SK-N-MC (cell line): ENCODE measurements around the gene PEX10.

ENCODE experiments used
- DNase-seq: peaks from one replicate; pipeline ENCODE4 v3.0.0-alpha.2; 2011; ENCODE audit warnings: low read depth, low spot score
- H3K27ac ChIP-seq: fragments of 200-600 bp; sonication (generic); 2 replicates; pipeline ENCODE4 v1.5.1; 2016; ENCODE audit warnings: mixed run types
- H3K36me3 ChIP-seq: fragments of 200-600 bp; sonication (generic); 2 replicates; pipeline ENCODE4 v1.6.1; 2017; ENCODE audit warnings: antibody characterized with exemption, low read length, mixed read lengths; ENCODE audit not compliant: insufficient read depth
- H3K4me3 ChIP-seq: fragments of 200-600 bp; sonication (generic); 2 replicates; pipeline ENCODE4 v1.5.1; 2016
- H3K9ac ChIP-seq: fragments of 200-600 bp; sonication (generic); 2 replicates; pipeline ENCODE4 v1.8.0; 2017; ENCODE audit warnings: mixed run types, mixed read lengths; ENCODE audit not compliant: insufficient read length
- H3K9me3 ChIP-seq: fragments of 200-600 bp; sonication (generic); 2 replicates; pipeline ENCODE4 v1.6.1; 2017; ENCODE audit warnings: low read depth, mild to moderate bottlenecking, antibody characterized with exemption, low read length, moderate library complexity, mixed read lengths
- EZH2 ChIP-seq: fragments of 200-600 bp; sonication (generic); IDR thresholded peaks from one replicate; pipeline ENCODE4 v1.6.1; 2017; ENCODE audit warnings: antibody characterized with exemption
- FOXP2 ChIP-seq: optimal IDR thresholded peaks from 2 replicates; pipeline ENCODE3; 2011; ENCODE audit warnings: mild to moderate bottlenecking, moderate library complexity; ENCODE audit not compliant: insufficient read depth; ENCODE audit errors: extremely low read length, control extremely low read depth
- POLR2AphosphoS5 ChIP-seq: IDR thresholded peaks from 2 replicates; pipeline ENCODE4 v1.6.1; 2012; ENCODE audit warnings: mild to moderate bottlenecking, low read depth, low read length, borderline replicate concordance

PEX10 gene

DNA sequence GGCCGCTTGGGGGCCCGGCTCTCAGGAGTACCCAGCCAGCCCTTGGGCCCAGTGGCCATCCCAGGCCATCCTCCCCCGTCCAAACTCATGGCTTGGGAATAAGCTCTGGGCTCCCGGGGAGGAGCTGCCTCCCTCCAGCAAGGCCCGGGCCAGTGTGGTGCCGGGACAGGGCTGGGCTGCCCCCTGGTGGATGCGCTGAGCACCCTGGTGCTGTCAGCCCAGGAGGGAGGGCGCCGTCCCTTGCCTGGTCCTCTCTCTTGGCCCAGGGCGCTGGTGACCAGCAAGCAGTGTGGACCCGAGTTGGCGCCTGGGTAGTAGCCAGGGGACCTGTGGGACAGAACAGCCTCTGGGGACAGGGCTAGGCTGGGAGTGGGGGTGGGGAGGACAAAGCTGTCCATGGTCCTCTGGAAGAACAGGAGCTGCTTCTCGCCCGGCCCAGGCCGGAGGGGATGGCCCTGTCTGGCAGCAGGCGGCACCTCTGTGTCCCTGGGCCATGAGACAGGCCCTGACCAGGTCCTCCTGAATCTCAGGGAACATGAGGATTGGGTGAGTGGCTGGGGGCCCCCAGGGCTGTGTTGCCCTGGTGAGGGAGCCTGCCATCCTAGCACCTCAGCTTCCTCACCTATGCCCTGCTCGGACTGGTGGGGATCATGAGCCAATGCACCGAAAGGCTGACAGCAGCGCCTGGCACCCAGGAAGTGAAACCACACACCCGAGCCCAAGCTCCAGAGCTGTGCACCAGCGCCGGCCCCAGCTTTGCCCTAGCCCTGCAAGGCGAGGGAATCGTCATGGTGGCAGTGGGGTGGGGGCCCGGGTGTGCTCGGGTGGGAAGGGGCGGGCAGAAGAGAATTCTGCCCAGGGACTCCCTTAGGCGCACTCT is 30.4 kb downstream of the PEX10 start:
- Histone ChIP-seq H3K4me3 (no peak overlapping the region), H3K9me3 (no peaks in the 10 kb centered on the region), H3K27ac (no peak overlapping the region), H3K9ac (no peak overlapping the region), H3K36me3 (no peaks in the 10 kb centered on the region)
- no peak for DNase-seq
- TF ChIP-seq EZH2 (no peak), FOXP2 (no peak), POLR2AphosphoS5 (0 out of 2 replicates have a peak, but pooled peaks have one; percentile 16)

DNA sequence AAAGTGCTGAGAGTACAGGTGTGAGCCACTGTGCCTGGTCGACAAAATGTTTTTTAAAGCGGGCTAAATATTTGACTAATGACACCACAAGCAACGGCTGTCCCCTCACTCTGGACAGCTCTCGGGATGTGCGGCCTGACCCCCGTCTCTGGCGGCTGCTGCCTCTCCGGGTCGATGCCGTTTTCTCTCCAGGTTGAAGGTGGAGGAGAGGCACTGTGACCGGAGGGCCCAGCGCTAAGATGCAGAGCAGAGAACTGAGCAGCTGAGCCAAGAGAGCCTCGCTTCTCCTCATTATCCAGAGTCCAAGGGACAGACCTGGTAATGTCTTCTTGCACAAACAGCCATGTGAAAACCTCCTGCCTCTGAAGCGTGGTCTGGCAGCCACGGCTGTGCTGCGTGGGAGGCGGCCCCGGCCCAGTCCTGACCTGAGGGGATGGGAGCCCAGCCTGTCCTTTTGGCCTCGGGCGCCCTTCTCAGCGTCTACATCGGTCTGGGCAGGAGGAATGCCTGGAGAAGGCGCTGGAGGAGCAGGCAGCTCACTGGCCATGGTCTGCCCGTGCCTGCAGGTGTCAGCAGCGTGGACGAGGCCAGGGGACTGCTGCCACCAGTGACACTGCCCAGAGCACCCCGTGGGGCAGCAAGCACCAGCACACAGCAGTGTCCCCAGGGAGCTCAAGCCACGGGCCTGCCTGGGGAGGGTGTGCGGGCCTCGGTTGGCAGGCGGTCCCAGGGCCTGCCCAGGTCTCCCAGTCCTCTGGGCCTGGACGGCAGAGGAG is 31.4 kb downstream of the PEX10 start:
- H3K9ac ChIP-seq: no peak overlapping the region
- no peak for DNase-seq
- H3K4me3 ChIP-seq: no peak overlapping the region
- TF ChIP-seq POLR2AphosphoS5 (no peak), EZH2 (no peak), FOXP2 (no peak)
- no peaks in the 10 kb centered on the region for H3K36me3 ChIP-seq
- no peak overlapping the region for H3K27ac ChIP-seq
- H3K9me3 ChIP-seq: no peaks in the 10 kb centered on the region

DNA sequence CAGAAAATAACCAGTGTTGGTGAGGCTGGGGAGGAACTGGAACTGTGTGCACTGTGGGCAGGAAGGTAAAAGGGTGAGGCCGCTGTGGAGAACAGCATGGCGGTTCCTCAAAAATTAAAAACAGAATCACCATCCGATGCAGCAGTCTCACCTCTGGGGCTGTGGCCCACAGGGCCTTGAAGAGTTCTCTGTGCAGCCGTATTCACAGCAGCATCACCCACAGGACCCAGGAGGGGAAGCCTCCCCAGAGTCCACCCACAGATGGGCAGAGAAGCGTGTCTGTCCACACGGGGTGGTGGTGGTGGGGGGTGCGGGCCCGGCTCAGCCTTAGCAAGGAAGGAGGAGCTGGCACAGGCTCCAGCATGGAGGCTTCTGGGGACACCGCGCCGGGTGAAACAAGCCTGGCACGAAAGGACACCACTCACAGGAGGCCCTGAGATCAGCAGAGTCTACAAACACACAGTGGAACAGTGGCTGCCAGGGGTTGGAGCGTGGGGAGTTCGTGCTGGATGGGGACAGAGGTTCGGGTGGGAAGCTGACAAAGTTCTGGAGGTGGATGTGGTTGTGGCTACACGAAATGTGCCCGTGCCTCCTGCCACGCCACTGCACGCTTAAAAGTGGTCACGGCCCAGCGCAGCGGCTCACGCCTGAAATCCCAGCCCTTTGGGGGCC is 32.5 kb downstream of the PEX10 start:
- no peak for TF ChIP-seq EZH2
- no peak for TF ChIP-seq POLR2AphosphoS5
- no peak for TF ChIP-seq FOXP2
- no peak overlapping the region for H3K27ac ChIP-seq
- H3K9me3 ChIP-seq: no peaks in the 10 kb centered on the region
- no peak for DNase-seq
- H3K9ac ChIP-seq: no peak overlapping the region
- no peak overlapping the region for H3K4me3 ChIP-seq
- no peaks in the 10 kb centered on the region for H3K36me3 ChIP-seq

DNA sequence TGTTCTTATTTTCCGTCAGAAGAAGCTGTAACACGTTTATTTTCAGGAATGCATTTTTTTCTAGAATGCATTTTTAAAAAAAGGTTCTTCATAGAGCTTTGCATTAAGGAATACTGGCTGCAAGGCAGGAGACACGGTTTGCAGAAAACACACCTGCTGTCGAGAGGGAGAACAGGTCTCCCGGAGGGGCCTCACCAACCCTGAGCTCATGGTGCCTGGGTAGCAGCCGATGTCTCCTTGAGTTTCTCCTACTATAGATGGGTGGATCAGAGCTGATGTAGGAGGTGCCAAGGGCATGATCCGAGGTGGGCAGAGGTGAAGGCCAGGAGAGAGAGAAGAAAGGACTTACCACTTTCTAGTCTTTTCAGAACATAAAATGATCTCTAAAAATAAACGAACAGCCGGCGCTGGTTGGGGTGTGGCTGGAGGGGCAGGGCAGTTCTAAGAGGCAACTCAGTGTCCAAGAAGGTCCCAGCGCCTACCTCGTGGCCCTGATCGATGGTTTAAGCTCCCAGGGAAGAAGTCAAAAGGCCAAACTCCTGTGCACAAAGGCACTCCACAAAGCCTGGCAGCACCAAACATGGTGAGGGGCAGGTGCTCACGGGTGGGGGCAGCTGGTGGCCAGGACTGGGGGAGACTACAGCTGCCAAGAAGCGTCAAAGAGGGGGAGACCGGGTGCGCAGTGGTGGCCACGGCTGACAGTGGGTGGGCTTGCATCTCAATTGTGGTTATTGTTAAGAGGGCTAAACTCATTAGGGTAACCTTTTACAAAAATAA is 33.2 kb downstream of the PEX10 start:
- H3K36me3 ChIP-seq: no peaks in the 10 kb centered on the region
- no peak overlapping the region for H3K4me3 ChIP-seq
- no peaks in the 10 kb centered on the region for H3K9me3 ChIP-seq
- no peak overlapping the region for H3K27ac ChIP-seq
- TF ChIP-seq FOXP2: no peak
- no peak for TF ChIP-seq EZH2
- no peak for DNase-seq
- no peak overlapping the region for H3K9ac ChIP-seq

DNA sequence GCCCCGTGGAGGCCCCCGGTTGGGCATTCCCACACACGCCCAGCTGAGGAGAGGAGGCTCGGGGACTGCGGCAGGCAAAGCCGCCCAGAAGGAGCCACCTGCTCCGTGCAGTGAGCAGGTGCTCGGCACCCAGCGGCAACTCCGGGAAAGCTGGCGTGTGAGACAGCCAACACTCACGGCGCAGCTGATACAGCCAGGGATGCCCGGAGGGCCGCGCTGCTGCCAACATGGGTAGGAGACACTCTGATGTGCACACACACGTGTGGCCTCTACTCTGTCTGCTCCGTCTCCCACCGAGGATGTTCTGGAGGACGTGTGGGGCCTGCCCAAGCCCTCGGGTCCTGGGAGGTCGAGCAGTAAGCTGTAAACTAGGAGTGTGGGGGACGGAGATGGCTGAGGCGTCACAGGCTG is 33.9 kb downstream of the PEX10 start:
- Histone ChIP-seq H3K9me3 (no peaks in the 10 kb centered on the region), H3K4me3 (no peak overlapping the region), H3K27ac (no peak overlapping the region), H3K36me3 (no peaks in the 10 kb centered on the region), H3K9ac (no peak overlapping the region)
- TF ChIP-seq POLR2AphosphoS5 (no peak), FOXP2 (no peak)
- DNase-seq: no peak

DNA sequence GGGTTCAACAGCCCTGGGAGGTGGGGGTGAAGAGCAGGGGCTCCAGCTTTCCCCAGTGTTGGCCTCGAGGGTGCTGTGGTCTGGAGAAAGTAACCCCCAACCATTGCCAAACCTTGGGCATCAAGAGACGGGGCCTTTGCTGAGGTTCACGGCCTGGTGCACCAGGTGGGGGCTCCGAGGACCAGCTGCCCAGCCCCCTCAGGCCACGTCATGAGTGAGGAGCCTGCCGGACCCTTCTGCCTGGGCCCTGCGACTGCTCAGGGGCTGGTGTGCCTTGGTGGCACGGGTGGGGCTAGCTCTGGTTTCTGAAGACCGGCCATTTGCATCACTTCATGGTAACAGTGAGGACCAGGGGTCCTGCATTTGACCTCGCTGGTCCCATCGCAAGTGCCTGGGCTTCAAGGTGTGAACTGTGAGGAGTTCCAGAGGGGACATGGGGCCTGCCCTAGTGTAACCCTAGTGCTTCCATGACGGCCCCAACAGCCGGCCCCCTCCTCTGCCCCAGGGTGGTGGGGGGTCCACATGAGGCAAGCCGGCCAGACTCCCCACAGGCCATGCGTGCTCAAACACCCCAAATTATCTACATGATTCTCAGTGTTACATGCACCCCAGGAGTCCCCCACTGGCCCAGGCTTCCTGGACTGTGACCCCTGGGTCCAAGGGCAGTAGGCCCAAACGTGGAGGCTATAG is 34.5 kb downstream of the PEX10 start:
- no peak overlapping the region for H3K9ac ChIP-seq
- TF ChIP-seq EZH2 (no peak), FOXP2 (no peak), POLR2AphosphoS5 (no peak)
- no peaks in the 10 kb centered on the region for H3K36me3 ChIP-seq
- H3K9me3 ChIP-seq: no peaks in the 10 kb centered on the region
- H3K4me3 ChIP-seq: no peak overlapping the region
- no peak for DNase-seq
- H3K27ac ChIP-seq: no peak overlapping the region

DNA sequence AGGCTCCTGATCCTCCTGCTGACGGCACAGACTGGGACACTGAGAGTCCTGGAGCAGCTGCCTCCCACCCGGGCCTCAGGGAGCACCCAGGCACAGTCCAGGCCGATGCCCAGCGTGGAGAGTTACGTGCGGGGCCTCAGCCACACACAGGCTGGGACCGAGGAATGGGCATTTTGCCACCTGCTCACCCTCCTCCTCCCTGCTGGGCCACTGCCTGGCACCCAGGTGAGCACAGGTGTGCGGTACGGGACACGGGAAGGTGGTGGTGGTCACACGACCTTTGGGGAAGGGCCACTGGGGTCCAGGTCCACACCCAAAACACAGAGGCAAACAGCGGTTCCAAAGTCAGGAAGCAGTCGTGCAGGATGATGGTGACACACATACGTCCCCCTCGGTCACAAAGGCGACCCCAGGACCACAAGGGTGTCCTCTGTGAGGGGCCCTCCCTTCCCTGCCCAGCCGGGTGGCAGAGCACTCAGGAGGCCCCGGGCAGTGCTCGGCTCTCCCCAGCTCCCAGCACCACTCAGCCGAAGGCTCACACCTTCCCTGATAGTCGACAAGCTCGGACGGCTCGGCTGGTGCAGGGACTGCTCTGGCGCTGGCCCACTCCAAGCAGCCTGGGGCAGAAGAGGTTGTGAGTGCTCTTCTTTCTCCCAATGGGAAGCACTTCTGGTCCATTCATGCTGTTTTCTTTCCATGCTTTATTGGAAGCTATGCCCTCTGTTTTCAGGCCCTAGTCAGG is 35.3 kb downstream of the PEX10 start:
- Histone ChIP-seq H3K4me3 (no peak overlapping the region), H3K9me3 (no peaks in the 10 kb centered on the region), H3K36me3 (no peaks in the 10 kb centered on the region), H3K27ac (no peak overlapping the region), H3K9ac (no peak overlapping the region)
- no peak for DNase-seq
- TF ChIP-seq POLR2AphosphoS5 (no peak), FOXP2 (no peak), EZH2 (no peak)
